Cardiac fibroblast (primary cell): ENCODE measurements around the gene HLA-DPB1.
"Not testable (repeated sequence)": the region's sequence is repeated elsewhere in the genome, so short reads cannot be mapped to it uniquely, and the experiment has no call there.

Source experiments
- DNase-seq, 2 donors: peaks; one replicate each; pipeline versions ENCODE4 v3.0.0 to v3.0.0-alpha.2; 2010; ENCODE audit warnings: low read depth in 2 of 2
- H3K4me3 ChIP-seq, 2 donors: replicated peaks in 1 of 2; 1 replicate in 1 of 2; 2 replicates in 1 of 2; pipeline ENCODE4 v1.5.1; 2011; ENCODE audit warnings: low read depth in 2 of 2, low read length in 2 of 2, mild to moderate bottlenecking in 2 of 2, moderate library complexity in 1 of 2
- TF ChIP-seq, protein P1 (sequence below): IDR thresholded peaks from one replicate; pipeline ENCODE4 v1.5.1; 2011; ENCODE audit warnings: low read depth, mild to moderate bottlenecking, low read length, inconsistent platforms

Gene HLA-DPB1

DNA sequence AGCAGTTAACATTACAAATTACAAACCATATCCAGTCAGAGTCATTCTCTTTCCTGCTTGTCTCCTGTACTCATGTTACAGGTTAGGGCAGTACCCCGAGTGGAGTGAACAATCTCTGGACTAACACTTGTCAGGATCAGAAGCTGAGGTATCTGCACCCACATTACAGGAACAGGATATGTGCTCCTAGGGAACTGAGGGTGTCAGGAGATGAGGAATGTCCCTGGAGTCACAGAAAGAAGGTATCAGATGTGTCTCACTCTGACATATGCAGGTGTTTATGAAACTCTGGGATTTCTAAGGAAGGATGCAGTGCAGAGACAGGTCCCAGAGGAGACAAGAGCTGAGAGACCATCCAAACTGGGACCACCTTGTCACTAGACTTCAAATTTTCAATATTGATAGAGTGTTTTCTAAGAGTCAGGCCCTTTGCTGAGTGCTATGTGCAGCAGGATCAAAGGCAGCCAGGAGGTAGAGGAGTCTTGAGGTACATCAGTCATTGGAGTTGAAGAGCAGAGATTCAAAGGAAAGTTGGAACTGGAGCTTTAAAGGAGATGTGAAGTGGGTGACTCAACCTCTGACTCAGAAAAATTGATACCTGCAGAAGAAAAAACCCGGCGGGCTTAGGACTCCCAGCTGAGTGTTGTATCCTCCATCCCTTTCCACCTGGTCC is 12.6 kb downstream of the HLA-DPB1 start:
- no peak overlapping the region for H3K4me3 ChIP-seq
- no peak for DNase-seq
- TF ChIP-seq, protein P1, sequence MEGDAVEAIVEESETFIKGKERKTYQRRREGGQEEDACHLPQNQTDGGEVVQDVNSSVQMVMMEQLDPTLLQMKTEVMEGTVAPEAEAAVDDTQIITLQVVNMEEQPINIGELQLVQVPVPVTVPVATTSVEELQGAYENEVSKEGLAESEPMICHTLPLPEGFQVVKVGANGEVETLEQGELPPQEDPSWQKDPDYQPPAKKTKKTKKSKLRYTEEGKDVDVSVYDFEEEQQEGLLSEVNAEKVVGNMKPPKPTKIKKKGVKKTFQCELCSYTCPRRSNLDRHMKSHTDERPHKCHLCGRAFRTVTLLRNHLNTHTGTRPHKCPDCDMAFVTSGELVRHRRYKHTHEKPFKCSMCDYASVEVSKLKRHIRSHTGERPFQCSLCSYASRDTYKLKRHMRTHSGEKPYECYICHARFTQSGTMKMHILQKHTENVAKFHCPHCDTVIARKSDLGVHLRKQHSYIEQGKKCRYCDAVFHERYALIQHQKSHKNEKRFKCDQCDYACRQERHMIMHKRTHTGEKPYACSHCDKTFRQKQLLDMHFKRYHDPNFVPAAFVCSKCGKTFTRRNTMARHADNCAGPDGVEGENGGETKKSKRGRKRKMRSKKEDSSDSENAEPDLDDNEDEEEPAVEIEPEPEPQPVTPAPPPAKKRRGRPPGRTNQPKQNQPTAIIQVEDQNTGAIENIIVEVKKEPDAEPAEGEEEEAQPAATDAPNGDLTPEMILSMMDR, result no peak

DNA sequence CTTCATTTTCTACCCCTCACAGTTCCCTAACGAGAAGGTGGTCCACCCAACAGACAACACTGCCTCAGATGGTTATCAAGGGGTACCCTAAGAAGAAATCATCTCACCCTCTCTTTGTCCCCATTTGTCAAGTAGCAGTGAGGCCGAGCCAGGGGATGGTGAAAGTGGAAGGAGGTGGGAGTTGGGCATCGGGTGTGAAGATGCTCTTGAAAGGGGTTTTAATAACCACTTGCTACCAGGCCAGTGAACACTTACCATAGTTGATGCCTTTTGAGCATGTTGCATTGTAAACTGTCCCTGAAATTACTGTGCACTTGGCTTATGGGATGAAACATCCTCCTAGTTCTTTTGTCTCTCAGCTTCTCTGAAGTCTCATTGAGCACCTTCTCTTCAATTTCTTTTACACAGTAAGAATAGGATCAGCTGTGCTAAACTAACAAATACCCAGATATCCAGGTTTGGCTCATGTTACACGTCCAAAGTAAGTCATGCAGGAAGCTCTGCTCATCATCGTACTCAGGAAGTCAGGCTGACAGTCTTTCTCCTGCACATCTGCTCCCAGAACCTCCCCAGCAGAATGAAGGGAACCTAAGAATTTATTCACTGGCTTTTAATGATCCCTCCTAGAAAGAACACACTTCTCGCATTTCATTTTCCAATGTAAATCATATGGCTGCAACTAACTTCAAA is 13.3 kb downstream of the HLA-DPB1 start:
- no peak overlapping the region for H3K4me3 ChIP-seq
- DNase-seq, result peak in 1 of 2 donors; percentile 40
- TF ChIP-seq, protein P1, result no peak

DNA sequence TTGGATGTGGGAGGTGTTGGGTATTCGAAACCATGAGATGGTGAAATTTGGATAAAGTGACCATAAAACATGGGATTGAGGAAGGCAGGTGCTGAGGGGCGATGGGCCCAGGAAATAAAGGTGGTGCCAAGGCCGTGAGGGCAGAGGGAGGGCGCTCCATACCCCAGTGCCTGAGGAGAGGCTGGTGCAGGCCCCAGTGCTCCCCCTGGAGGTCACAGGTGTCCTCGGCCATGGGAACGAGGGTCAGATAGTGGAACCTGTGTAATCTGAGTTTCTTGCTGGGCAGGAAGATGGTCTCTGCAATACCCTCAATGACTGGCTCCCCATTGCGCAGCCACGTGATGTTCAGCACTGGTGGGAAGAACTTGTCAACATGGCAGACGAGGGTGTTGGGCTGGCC is 16.2 kb downstream of the HLA-DPB1 start:
- TF ChIP-seq, protein P1, result peak; percentile 53
- DNase-seq, result peak in 1 of 2 donors; percentile 13
- H3K4me3 ChIP-seq, result no peak overlapping the region

DNA sequence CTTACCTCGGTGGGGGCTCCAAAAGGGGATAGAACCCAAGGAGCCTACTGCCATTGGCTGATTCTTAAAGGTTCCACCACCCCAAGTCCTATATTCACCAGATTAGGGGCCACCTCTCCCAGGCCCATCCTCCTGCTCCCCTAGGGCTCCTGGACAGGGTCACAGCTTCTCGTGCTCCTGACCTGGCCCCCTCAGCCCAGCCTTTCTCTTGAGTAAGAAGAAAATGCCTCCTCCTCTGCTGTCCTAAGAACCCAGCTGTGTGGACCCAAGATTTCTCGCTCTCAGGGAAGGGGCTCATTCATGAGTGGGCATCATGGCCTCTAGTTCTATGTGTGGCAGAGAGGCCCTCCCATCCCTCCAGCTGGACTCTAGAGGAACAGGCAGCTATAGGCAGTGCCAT is 16.6 kb downstream of the HLA-DPB1 start:
- DNase-seq, result no peak
- H3K4me3 ChIP-seq, result no peak overlapping the region
- TF ChIP-seq, protein P1, result no peak

DNA sequence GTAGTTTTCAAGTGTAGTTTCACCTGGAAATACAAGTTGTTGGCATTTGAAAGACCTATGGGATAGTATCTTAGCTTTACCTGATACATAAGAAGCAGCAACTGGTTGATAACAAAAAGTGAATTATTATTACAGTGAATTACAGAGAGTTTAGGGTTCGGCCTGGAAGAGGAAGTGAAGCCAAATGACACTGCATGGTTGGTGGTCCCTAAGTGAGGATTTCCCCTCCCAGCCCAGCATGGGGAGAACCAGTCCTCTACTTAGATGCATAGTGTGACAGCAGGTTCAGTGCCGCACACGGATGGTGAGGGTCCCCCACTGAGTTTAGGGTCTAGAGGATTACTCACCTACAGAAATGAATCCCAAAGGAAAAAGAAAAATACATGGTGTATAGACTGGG is 18.1 kb downstream of the HLA-DPB1 start:
- no peak overlapping the region for H3K4me3 ChIP-seq
- TF ChIP-seq, protein P1, result no peak
- DNase-seq, result no peak

DNA sequence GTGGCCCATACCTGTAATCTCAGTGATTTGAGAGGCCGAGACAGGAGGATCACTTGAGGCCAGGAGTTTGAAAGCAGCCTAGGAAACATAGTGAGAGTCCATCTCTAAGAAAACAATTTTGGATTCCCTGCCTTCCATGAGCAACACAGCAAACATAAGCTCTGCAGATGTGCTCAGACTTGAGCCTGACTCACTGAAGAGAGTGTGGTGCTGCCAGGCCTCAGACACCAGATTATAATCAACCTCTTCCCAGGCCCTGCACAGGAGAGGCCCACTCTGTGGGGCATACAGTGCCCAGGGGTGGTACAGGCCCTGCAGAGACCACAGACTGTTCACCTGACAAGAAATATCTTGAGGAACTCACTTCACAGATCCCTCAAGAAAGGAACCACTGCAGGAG is 19.9 kb downstream of the HLA-DPB1 start:
- H3K4me3 ChIP-seq, result no peak overlapping the region
- TF ChIP-seq, protein P1, result no peak
- no peak for DNase-seq

DNA sequence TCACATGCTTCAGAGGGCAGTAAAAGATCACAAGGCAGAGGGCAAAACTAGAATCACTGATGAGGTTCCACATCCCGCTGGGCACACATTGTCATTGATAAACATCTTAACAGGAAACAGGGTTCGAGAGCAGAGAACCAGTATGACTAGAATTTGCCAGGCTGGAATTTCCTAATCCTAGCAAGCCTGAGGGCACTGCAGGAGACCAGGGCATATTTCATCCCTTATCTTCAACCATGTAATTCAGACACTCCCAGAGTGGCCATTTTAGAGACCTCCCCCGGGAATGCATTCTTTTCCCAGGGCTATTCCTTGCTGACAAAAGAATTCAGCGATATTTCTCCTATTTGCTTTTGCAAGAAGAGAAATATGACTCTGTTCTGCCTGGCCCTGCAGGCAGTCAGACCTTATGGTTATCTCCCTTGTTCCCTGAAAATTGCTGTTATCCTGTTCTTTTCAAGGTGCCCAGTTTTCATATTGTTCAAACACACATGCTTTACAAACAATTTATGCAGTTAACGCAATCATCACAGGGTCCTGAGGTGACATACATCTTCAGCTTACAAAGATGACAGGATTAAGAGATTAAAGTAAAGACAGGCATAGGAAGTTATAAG is 25.4 kb downstream of the HLA-DPB1 start:
- H3K4me3 ChIP-seq, DNase-seq: not testable (repeated sequence)
